ENCODE data around the gene TMC8. TPM values are rescaled to one million over a fixed set of nuclear protein-coding genes. Genes with fewer than 3 reads are reported as not detected.

The TMC8 gene
- polyA plus RNA-seq, 3 donors = 13.3 to 151 (median 15.1) TPM

- peaks cover 48 to 77% of the 10 kb centered on the region in 2 donors for H3K36me3 Mint-ChIP-seq
- H3K9me3 Mint-ChIP-seq = peaks cover 0 to 5% (median 0%) of the 10 kb centered on the region in 7 donors
- Histone ChIP-seq H3K9me3 (replicated peaks in 1 of 2; ENCODE audit: control insufficient read depth in 1 of 2, insufficient read depth in 1 of 2, low read length in 2 of 2) (no peaks in the 10 kb centered on the region), H3K27me3 (ENCODE audit: control insufficient read depth in 2 of 2, insufficient read depth in 2 of 2, low read length in 2 of 2) (no peaks in the 10 kb centered on the region), H3K9ac (ENCODE audit: insufficient read depth, low read length, poor library complexity, severe bottlenecking) (peak overlapping the region; percentile 15), H3K27ac (ENCODE audit: low read depth in 1 of 2, low read length in 2 of 2) (no peak overlapping the region), H2AFZ (ENCODE audit: insufficient read depth, low read depth, low read length, poor library complexity, severe bottlenecking) (no peak overlapping the region), H3K79me2 (ENCODE audit: insufficient read depth, low read length) (peaks cover 44% of the 10 kb centered on the region), H4K20me1 (ENCODE audit: insufficient read depth, low read length) (peaks cover 95% of the 10 kb centered on the region), H3K36me3 (replicated peaks in 1 of 2; ENCODE audit: control insufficient read depth in 1 of 2, insufficient read depth in 2 of 2, low read length in 2 of 2) (peaks cover 63 to 78% of the 10 kb centered on the region in 2 donors), H3K4me3 (replicated peaks in 1 of 3; ENCODE audit: low read depth in 2 of 3, low read length in 3 of 3) (no peak overlapping the region), H3K4me1 (ENCODE audit: control insufficient read depth in 1 of 2, insufficient read depth in 2 of 2, low read length in 2 of 2) (peaks cover 52 to 61% of the 10 kb centered on the region in 2 donors), H3K4me2 (replicated peaks; ENCODE audit: extremely low read depth, low read length, poor library complexity, severe bottlenecking) (peak overlapping the region; percentile 17)
- H3K27me3 Mint-ChIP-seq (ENCODE audit: low read depth in 3 of 3) = peaks cover 0 to 6% (median 0%) of the 10 kb centered on the region in 3 donors
- WGBS (ENCODE audit: insufficient coverage) = 35% methylated on average over 25 of the region's 35 CpGs
- H3K4me3 Mint-ChIP-seq = peak overlapping the region; percentile 64 to 67
- no peak for TF ChIP-seq CTCF (IDR thresholded peaks at IDR 0.05)
- peak overlapping the region in 2 of 7 donors; percentile 40 to 50 for H3K27ac Mint-ChIP-seq
- DNase-seq = no peak
- intact Hi-C loops (cut with micrococcal nuclease) = no loop called here
- peaks cover 54% of the 10 kb centered on the region for H3K4me1 Mint-ChIP-seq
Observed at GRCh38 chr17:78120971-78121800, 9.4 kb upstream of the TMC8 start.

- no peak for TF ChIP-seq CTCF (IDR thresholded peaks at IDR 0.05)
- no peak for DNase-seq
- Mint-ChIP-seq H3K36me3 (peaks cover 49 to 75% of the 10 kb centered on the region in 2 donors), H3K27ac (peak overlapping the region in 2 of 7 donors; percentile 40 to 50), H3K4me1 (peaks cover 60% of the 10 kb centered on the region), H3K27me3 (ENCODE audit: low read depth in 3 of 3) (peaks cover 0 to 6% (median 0%) of the 10 kb centered on the region in 3 donors), H3K4me3 (peak overlapping the region; percentile 64 to 71), H3K9me3 (peaks cover 0 to 5% (median 0%) of the 10 kb centered on the region in 7 donors)
- H3K9ac ChIP-seq (ENCODE audit: insufficient read depth, low read length, poor library complexity, severe bottlenecking) = no peak overlapping the region
- peak overlapping the region; percentile 17 for H3K4me2 ChIP-seq (replicated peaks; ENCODE audit: extremely low read depth, low read length, poor library complexity, severe bottlenecking)
- whole genome bisulfite sequencing (ENCODE audit: insufficient coverage) = 64% methylated on average over 9 of the region's 11 CpGs
- peaks cover 58 to 68% of the 10 kb centered on the region in 2 donors for H3K4me1 ChIP-seq (ENCODE audit: control insufficient read depth in 1 of 2, insufficient read depth in 2 of 2, low read length in 2 of 2)
- no peaks in the 10 kb centered on the region for H3K9me3 ChIP-seq (replicated peaks in 1 of 2; ENCODE audit: control insufficient read depth in 1 of 2, insufficient read depth in 1 of 2, low read length in 2 of 2)
- H3K27ac ChIP-seq (ENCODE audit: low read depth in 1 of 2, low read length in 2 of 2) = no peak overlapping the region
- H3K36me3 ChIP-seq (replicated peaks in 1 of 2; ENCODE audit: control insufficient read depth in 1 of 2, insufficient read depth in 2 of 2, low read length in 2 of 2) = peaks cover 63 to 75% of the 10 kb centered on the region in 2 donors
- intact Hi-C loops (cut with micrococcal nuclease) = no loop called here
- no peak overlapping the region for H3K4me3 ChIP-seq (replicated peaks in 1 of 3; ENCODE audit: low read depth in 2 of 3, low read length in 3 of 3)
- H2AFZ ChIP-seq (ENCODE audit: insufficient read depth, low read depth, low read length, poor library complexity, severe bottlenecking) = no peak overlapping the region
- H3K27me3 ChIP-seq (ENCODE audit: control insufficient read depth in 2 of 2, insufficient read depth in 2 of 2, low read length in 2 of 2) = no peaks in the 10 kb centered on the region
- peaks cover 50% of the 10 kb centered on the region for H3K79me2 ChIP-seq (ENCODE audit: insufficient read depth, low read length)
- peaks cover 97% of the 10 kb centered on the region for H4K20me1 ChIP-seq (ENCODE audit: insufficient read depth, low read length)
Observed at GRCh38 chr17:78121801-78122215, 8.8 kb upstream of the TMC8 start.
